GM19467 (cell line): ENCODE results near the gene SPTY2D1.
"Not testable (repeated sequence)": the region's sequence is repeated elsewhere in the genome, so short reads cannot be mapped to it uniquely, and the experiment has no call there.

Experiments
- ATAC-seq: cut with Tn5 transposase; IDR thresholded peaks from one replicate; pipeline ENCODE4 v1.9.1; 2021; ENCODE audit warnings: mild to moderate bottlenecking, moderate library complexity; ENCODE audit not compliant: unreplicated experiment

The SPTY2D1 gene

DNA sequence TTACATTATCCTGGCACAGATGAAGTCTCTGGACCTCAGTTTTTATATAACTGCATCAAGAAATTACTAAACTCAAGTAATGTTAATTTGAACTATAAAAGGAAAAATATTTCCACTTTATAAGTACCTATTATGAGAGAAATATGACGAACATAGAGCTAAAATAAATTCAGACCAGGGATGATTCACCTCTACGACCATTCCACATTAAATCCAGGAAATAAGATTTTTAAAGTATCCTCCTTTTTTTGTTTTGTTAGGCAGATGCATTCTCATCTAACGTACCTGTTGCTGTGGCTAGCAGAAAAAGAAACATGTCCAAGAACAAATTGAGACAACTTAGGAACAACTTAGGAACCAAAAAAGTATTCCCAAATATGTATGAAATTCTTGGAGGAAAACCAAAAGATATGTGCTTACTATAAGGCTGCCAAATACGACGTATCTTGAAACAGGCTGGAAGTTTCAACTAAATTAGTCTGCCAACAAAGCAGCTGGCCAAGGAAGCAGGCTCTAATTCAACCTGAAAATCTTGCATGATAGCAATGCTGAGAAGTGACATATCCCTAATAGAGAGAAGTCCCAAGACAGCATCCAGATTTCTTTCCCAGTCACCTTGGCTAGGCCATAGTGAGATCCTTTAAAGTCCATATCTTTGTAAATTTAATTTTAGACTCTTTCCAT is 15.7 kb downstream of the SPTY2D1 start:
- no peak for ATAC-seq

- no peak for ATAC-seq
Observed at GRCh38 chr11:18617688-18618341, 16.3 kb downstream of the SPTY2D1 start.

DNA sequence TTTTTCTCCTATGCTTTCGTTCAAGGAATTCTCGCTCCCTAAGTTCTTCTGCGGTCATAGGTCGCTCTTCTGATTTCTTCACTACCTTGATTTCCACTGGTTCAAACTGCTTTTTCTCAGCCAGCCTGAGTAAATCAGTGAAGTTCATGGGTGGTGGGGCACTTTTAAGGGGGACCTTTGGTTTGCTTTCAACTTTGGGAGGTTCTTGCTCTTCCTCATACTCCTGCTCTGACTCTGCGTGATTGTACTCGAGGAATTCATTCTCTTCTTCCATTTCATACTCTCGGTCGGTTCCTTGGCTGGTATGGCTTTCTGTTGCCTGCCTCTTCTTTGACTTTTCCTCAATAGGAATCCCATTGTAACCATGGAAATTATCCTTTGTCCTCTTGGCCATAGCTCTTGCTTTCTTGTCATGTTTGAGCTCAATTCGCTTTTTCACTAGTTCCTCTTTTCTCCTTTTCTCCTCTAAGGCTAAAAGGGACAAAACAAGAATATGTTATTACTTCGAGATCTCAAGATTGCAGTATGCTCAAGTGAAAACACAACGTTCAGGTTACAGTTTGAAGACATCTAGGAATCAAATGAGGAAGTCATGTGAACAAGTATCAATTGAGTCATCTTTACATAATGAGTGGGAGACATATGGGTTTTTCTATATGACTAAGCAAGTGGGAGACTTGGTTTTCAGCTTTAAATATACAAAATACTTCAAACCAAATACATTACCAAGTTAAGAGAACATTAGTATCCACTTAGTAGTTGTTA is 18.3 kb downstream of the SPTY2D1 start:
- ATAC-seq, result peak; percentile 75

DNA sequence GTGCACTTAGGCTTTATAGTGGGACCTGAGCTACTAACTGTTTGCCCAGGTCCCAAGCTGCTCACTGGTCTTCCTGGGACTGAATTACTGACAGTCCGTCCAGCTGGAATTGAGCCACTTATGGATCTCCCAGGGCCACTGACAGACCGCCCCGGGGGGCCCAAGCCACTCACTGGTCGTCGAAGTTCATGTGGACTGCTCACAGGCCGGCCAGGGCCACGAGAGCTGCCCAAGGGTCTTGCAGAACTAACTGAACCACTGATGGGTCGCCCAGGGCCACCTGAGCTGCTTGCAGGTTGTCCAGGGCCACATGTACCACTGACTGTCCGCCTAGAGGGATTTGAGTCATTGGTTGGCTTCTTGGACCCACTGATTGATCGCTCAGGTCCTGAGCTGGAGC is 19.5 kb downstream of the SPTY2D1 start:
- no peak for ATAC-seq

GRCh38 chr11:18612394-18612793 is 21.7 kb downstream of the SPTY2D1 start:
- ATAC-seq, result no peak

- ATAC-seq, result no peak
Observed at GRCh38 chr11:18611196-18611595, 22.9 kb downstream of the SPTY2D1 start.

DNA sequence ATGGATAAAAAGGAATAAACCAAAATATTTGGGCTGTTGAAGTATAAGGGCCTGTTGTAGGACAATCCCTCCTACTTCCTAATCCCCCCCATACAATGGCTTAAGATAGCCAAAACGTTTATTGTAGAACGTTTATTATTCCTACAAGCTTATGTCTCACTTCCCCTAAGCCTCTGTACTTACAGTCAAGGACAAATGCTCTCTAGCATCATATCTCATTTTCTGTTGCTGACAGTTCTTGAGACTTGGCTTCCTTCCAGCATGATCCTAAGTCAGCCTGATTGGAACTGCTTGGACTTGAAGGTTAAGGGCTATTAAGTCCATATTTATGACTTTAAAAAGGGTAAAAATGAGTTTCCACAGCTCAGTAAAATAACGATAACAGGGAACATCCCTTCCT is 25.8 kb downstream of the SPTY2D1 start:
- no peak for ATAC-seq

GRCh38 chr11:18600915-18601569 is 33.1 kb downstream of the SPTY2D1 start:
- ATAC-seq, result no peak

DNA sequence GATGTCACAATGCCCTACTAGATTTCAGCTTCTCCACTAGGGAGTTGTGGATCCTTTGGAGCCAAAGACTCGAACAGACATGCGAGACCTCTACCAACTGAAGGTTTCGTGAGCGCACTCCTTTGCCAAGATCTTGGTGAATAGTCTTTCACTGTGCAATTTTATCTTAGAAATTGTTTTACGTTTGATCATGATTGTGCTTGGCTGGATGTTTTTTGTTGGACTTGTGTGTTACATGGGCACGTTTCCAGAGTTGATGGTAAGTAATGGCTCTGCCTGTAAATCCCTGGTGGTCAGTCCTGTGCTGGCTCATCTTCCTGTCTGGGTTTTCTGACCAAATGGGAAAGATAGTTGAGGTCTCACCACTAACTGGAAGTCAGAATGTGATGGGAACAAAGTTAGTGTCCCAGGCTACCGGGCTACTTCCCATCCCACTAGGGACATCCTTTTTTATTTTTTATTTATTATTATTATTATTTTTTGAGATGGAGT is 34.4 kb downstream of the SPTY2D1 start, which contains the start of gene MISFA:
MISFA (plus strand) TSS at position 51 of the 492 bp plus-strand sequence; CDS start at position 191, 140 bp downstream.
- ATAC-seq, result no peak

- no peak for ATAC-seq
Observed at GRCh38 chr11:18594999-18595749, 39.0 kb downstream of the SPTY2D1 start.

DNA sequence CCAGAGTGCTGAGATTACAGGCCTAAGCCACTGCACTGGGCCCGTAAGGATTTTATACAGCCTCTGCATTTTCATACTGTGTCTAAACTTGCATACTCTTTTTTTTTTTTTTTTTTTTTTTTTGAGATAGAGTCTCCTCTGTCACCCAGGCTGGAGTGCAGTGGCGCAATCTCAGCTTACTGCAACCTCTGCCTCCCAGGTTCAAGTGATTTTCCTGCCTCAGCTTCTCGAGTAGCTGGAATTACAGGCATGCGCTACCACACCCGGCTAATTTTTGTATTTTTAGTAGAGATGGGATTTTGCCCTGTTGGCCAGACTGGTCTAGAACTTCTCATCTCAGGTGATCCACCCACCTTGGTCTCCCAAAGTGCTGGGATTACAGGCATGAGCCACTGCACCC is 40.1 kb downstream of the SPTY2D1 start:
- not testable (repeated sequence) for ATAC-seq

GRCh38 chr11:18590571-18590970 is 43.6 kb downstream of the SPTY2D1 start:
- ATAC-seq, result no peak

GRCh38 chr11:18588297-18589252 is 45.6 kb downstream of the SPTY2D1 start, which contains the start of gene UEVLD:
Gene UEVLD, minus strand, starts transcription at chr11:18588734. Its CDS starts 80 bp downstream, at chr11:18588654.
- peak; percentile 69 for ATAC-seq

DNA sequence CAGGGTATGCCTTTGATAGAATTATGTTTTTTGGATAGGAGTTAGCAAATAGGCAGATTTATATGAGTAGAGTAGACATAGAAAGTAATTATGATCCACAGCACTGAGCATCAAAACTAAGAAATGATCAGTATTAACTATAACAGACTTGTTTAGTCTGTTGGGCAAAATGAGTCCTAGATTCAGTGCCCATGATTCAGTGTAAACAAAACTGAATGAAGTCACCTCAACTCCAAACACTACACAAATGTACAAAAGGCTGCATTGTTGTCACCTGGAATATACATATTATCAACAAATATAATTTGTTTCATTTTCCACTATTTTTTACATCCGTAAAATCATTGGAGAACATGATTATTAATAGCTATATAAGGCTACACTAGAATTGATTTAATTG is 52.3 kb downstream of the SPTY2D1 start:
- ATAC-seq, result no peak

DNA sequence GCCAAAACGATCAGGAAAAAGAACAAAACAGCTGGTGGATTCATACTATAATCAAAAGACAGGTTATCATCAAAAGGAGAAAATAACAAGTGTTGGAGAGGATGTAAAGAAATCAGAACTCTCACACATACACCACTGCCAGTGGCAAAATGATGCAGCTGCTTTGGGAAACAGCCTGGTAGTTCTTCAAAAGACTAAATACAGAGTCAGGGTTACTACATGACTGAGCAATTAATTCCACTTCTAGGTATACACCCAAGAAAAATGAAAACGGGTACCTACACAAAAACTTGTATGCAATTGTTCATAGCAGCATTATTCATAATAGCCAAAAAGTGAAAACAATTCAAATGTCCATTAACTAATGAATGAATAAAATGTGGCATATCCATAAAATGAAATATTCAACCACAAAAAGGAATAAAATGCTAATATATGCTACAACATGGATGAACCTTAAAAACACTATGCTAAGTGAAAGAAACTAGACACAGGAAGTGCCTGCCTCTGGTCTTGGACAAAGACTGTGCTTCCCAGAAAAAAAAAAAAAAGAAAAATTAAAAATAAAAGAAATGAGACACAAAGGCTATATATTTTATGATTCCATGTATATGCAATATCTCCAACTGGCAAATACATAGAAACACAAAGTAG is 53.9 kb downstream of the SPTY2D1 start:
- ATAC-seq, result no peak

GRCh38 chr11:18578975-18579598 is 55.1 kb downstream of the SPTY2D1 start:
- peak; percentile 43 for ATAC-seq

DNA sequence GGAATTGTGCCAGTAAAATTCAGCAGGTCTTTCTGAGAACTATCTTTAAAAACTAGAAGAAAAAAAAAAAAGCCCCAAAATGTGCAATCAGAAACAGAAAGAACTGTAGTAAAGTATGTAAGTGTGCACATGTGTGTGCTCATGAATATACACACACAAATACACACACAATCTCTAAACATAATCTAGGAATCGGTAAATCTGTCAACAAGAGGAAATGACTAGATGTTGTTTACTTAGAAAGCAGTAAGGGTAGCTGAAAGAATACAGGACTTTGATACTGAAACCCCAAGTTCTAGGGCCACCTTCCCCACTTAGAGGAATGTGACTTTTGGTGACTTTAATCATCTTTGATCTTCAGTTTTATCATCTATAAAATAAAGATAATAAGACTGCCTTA is 58.8 kb downstream of the SPTY2D1 start:
- no peak for ATAC-seq

GRCh38 chr11:18567081-18567480 is 67.1 kb downstream of the SPTY2D1 start:
- ATAC-seq, result no peak
